Measurements from ENCODE around the gene SLC6A7.
A peak's percentile ranks its signal among the peaks of the same experiment; 100 is the strongest.

The SLC6A7 gene

GRCh38 chr5:150155258-150156026, 34.4 kb upstream of the SLC6A7 start, which contains the start of gene PDGFRB:
TSS of gene PDGFRB (minus strand) at chr5:150155845. CDS start at chr5:150137047, 18,798 bp downstream.
- no peak for DNase-seq (ENCODE audit: low read depth in 2 of 2)

GRCh38 chr5:150156027-150156368, 33.9 kb upstream of the SLC6A7 start:
- no peak for DNase-seq (ENCODE audit: low read depth in 2 of 2)

GRCh38 chr5:150156540-150156939, 33.3 kb upstream of the SLC6A7 start:
- DNase-seq (ENCODE audit: low read depth in 2 of 2): no peak

GRCh38 chr5:150157168-150157567, 32.7 kb upstream of the SLC6A7 start:
- no peak for DNase-seq (ENCODE audit: low read depth in 2 of 2)

- DNase-seq (ENCODE audit: low read depth in 2 of 2): no peak
Measured at GRCh38 chr5:150158170-150158949, 31.5 kb upstream of the SLC6A7 start.

- DNase-seq (ENCODE audit: low read depth in 2 of 2): no peak
Measured at GRCh38 chr5:150159031-150159430, 30.8 kb upstream of the SLC6A7 start.

GRCh38 chr5:150159741-150160179, 30.1 kb upstream of the SLC6A7 start:
- DNase-seq (ENCODE audit: low read depth in 2 of 2): no peak

- DNase-seq (ENCODE audit: low read depth in 2 of 2): no peak
Measured at GRCh38 chr5:150160448-150161081, 29.3 kb upstream of the SLC6A7 start.

- DNase-seq (ENCODE audit: low read depth in 2 of 2): peak; percentile 52 to 70
Measured at GRCh38 chr5:150161242-150162141, 28.4 kb upstream of the SLC6A7 start.

GRCh38 chr5:150162142-150162513, 27.7 kb upstream of the SLC6A7 start:
- no peak for DNase-seq (ENCODE audit: low read depth in 2 of 2)

GRCh38 chr5:150163035-150163434, 26.8 kb upstream of the SLC6A7 start:
- no peak for DNase-seq (ENCODE audit: low read depth in 2 of 2)

GRCh38 chr5:150163547-150164059, 26.3 kb upstream of the SLC6A7 start:
- no peak for DNase-seq (ENCODE audit: low read depth in 2 of 2)

GRCh38 chr5:150164211-150164980, 25.5 kb upstream of the SLC6A7 start:
- DNase-seq (ENCODE audit: low read depth in 2 of 2): no peak

GRCh38 chr5:150166037-150166649, 23.7 kb upstream of the SLC6A7 start:
- no peak for DNase-seq (ENCODE audit: low read depth in 2 of 2)

- no peak for DNase-seq (ENCODE audit: low read depth in 2 of 2)
Measured at GRCh38 chr5:150166650-150167511, 23.0 kb upstream of the SLC6A7 start, which contains the start of gene CDX1. TSS of gene CDX1 (plus strand) at chr5:150166778. CDS start at chr5:150166877, 99 bp downstream.

GRCh38 chr5:150167512-150167850, 22.4 kb upstream of the SLC6A7 start:
- DNase-seq (ENCODE audit: low read depth in 2 of 2): no peak

GRCh38 chr5:150167908-150168307, 22.0 kb upstream of the SLC6A7 start:
- no peak for DNase-seq (ENCODE audit: low read depth in 2 of 2)

- DNase-seq (ENCODE audit: low read depth in 2 of 2): no peak
Measured at GRCh38 chr5:150168864-150169263, 21.0 kb upstream of the SLC6A7 start.

GRCh38 chr5:150172145-150172544, 17.7 kb upstream of the SLC6A7 start:
- DNase-seq (ENCODE audit: low read depth in 2 of 2): no peak

Measured in stimulated activated CD4-positive, alpha-beta T cell treated with anti-CD3 and anti-CD28 coated beads, Interleukin-15, amount 100 ng/mL, for 48 hours (primary cell).